CD14-positive monocyte (primary cell): ENCODE results near the gene ISG15. TPM values are rescaled to one million over a fixed set of nuclear protein-coding genes. Genes with fewer than 3 reads are reported as not detected.
A peak's percentile ranks its signal among the peaks of the same experiment; 100 is the strongest.

Source experiments
- DNase-seq, 3 donors: peaks; one replicate each; pipeline ENCODE4 v3.0.0-alpha.2; 2011 to 2022
- H2AFZ ChIP-seq: 2 replicates; pipeline ENCODE4 v1.6.0; 2012; ENCODE audit warnings: mild to moderate bottlenecking, low read depth, low read length, inconsistent platforms; ENCODE audit not compliant: insufficient read depth, poor library complexity, severe bottlenecking
- H3K27ac ChIP-seq, 2 donors: 1 replicate in 1 of 2; 2 replicates in 1 of 2; pipeline ENCODE4 v1.5.1; 2012 to 2013; ENCODE audit warnings: low read length in 2 of 2, control low read depth in 1 of 2, inconsistent platforms in 1 of 2, low read depth in 1 of 2, mild to moderate bottlenecking in 1 of 2
- H3K27me3 ChIP-seq, 2 donors: one replicate each; pipeline versions ENCODE4 v1.6.0 to v1.6.1; 2011 to 2013; ENCODE audit warnings: low read length in 2 of 2; ENCODE audit not compliant: control insufficient read depth in 2 of 2, insufficient read depth in 2 of 2
- H3K36me3 ChIP-seq, 2 donors: replicated peaks in 1 of 2; 1 replicate in 1 of 2; 2 replicates in 1 of 2; pipeline versions ENCODE4 v1.5.1 to v1.6.1; 2012 to 2013; ENCODE audit warnings: low read length in 2 of 2, control low read depth in 1 of 2, inconsistent platforms in 1 of 2, mild to moderate bottlenecking in 1 of 2; ENCODE audit not compliant: insufficient read depth in 2 of 2, control insufficient read depth in 1 of 2
- H3K4me1 ChIP-seq, 2 donors: 1 replicate in 1 of 2; 2 replicates in 1 of 2; pipeline versions ENCODE4 v1.5.1 to v1.6.1; 2012 to 2013; ENCODE audit warnings: low read length in 2 of 2, control low read depth in 1 of 2, inconsistent platforms in 1 of 2, mild to moderate bottlenecking in 1 of 2, moderate library complexity in 1 of 2; ENCODE audit not compliant: insufficient read depth in 2 of 2, control insufficient read depth in 1 of 2
- H3K4me2 ChIP-seq: replicated peaks from 2 replicates; pipeline ENCODE3; 2012; ENCODE audit warnings: low read length, moderate library complexity, mild to moderate bottlenecking; ENCODE audit not compliant: poor library complexity, severe bottlenecking; ENCODE audit errors: extremely low read depth
- H3K4me3 ChIP-seq, 3 experiments: fragments of 200-600 bp in 1 of 3; sonication (generic) in 1 of 3; replicated peaks in 1 of 3; 1 replicate in 2 of 3; 2 replicates in 1 of 3; pipeline ENCODE4 v1.5.1; 2011 to 2013; ENCODE audit warnings: low read length in 3 of 3, mild to moderate bottlenecking in 3 of 3, control low read depth in 2 of 3, low read depth in 2 of 3, inconsistent platforms in 1 of 3, moderate library complexity in 1 of 3
- H3K79me2 ChIP-seq: 2 replicates; pipeline ENCODE4 v1.6.0; 2012; ENCODE audit warnings: mild to moderate bottlenecking, control low read depth, inconsistent platforms, low read length, moderate library complexity; ENCODE audit not compliant: insufficient read depth
- H3K9ac ChIP-seq: 2 replicates; pipeline ENCODE4 v1.6.0; 2017; ENCODE audit warnings: low read length, mild to moderate bottlenecking; ENCODE audit not compliant: insufficient read depth, poor library complexity, severe bottlenecking
- H3K9me3 ChIP-seq, 2 donors: replicated peaks in 1 of 2; 1 replicate in 1 of 2; 2 replicates in 1 of 2; pipeline versions ENCODE4 v1.5.1 to v1.6.1; 2012 to 2013; ENCODE audit warnings: low read length in 2 of 2, control low read depth in 1 of 2; ENCODE audit not compliant: control insufficient read depth in 1 of 2, insufficient read depth in 1 of 2
- H4K20me1 ChIP-seq: 2 replicates; pipeline ENCODE4 v1.6.0; 2012; ENCODE audit warnings: mild to moderate bottlenecking, low read length, control low read depth, moderate library complexity; ENCODE audit not compliant: insufficient read depth
- H3K27ac Mint-ChIP-seq, 7 donors: one replicate each; pipeline ENCODE4 v1.8.0; 2020; ENCODE audit warnings: mild to moderate bottlenecking in 7 of 7, mixed read lengths in 7 of 7, moderate library complexity in 6 of 7, inconsistent platforms in 2 of 7
- H3K27me3 Mint-ChIP-seq, 3 donors: one replicate each; pipeline ENCODE4 v1.8.0; 2021 to 2022; ENCODE audit warnings: low read depth in 3 of 3, mild to moderate bottlenecking in 3 of 3, mixed read lengths in 3 of 3, moderate library complexity in 3 of 3, inconsistent platforms in 1 of 3
- H3K36me3 Mint-ChIP-seq, 2 donors: one replicate each; pipeline ENCODE4 v1.8.0; 2020; ENCODE audit warnings: mixed read lengths in 2 of 2, inconsistent platforms in 1 of 2, mild to moderate bottlenecking in 1 of 2
- H3K4me1 Mint-ChIP-seq: one replicate; pipeline ENCODE4 v1.8.0; 2020; ENCODE audit warnings: mild to moderate bottlenecking, mixed read lengths
- H3K4me3 Mint-ChIP-seq, 2 donors: one replicate each; pipeline ENCODE4 v1.8.0; 2020; ENCODE audit warnings: mild to moderate bottlenecking in 2 of 2, mixed read lengths in 2 of 2, moderate library complexity in 1 of 2
- H3K9me3 Mint-ChIP-seq, 7 donors: one replicate each; pipeline ENCODE4 v1.8.0; 2020 to 2022; ENCODE audit warnings: mixed read lengths in 7 of 7, mild to moderate bottlenecking in 6 of 7, moderate library complexity in 6 of 7, inconsistent platforms in 2 of 7
- CTCF ChIP-seq: fragments of 200-600 bp; IDR thresholded peaks from one replicate; pipeline ENCODE4 v1.8.0; 2022; ENCODE audit warnings: antibody characterized with exemption, mild to moderate bottlenecking
- WGBS: methylation state at CpG from one replicate; pipeline ENCODE4 v1.1.5; 2013; ENCODE audit warnings: missing lambda C conversion rate; ENCODE audit not compliant: insufficient coverage; 5-methylcytosine and 5-hydroxymethylcytosine counted together
- intact Hi-C, 2 donors: fragments of 100-400 bp; cut with micrococcal nuclease; formaldehyde crosslinking; loops; one replicate each; pipeline versions ENCODE4 v1.15.0 to v1.15.1; 2023
- polyA plus RNA-seq, 3 donors: library from polyadenylated mRNA; depleted of rRNA in 1 of 3; unstranded in 2 of 3; stranded (reverse) in 1 of 3; fragments of 300-500 nt in 2 of 3; fragments of >200 nt in 1 of 3; fragmentation: Illumina TruSeq in 2 of 3; gene quantifications; 1 replicate in 2 of 3; 2 replicates in 1 of 3; pipeline ENCODE4 v1.2.3, GENCODE V29; 2012 to 2021

ISG15 gene
- polyA plus RNA-seq, 3 donors = 128 to 241 (median 145) TPM

DNA sequence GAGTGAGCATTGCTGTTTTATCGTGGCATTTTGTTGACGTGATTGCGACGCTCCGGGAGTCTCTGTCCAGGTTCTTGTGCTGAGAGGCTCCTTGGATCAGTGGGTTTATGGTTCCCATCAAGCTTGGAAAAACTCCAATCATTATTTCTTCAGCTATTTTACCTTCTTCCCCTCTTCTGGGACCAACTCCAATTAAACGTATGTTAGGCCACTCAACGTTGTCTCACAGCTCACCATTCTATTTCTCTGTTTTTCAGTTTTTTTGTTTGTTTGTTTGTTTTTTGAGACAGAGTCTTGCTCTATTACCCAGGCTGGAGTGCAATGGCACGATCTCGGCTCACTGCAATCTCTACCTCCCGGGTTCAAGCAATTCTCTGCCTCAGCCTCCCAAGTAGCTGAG lies 21.4 kb upstream of the ISG15 start:
- H3K27ac ChIP-seq = no peak overlapping the region
- no peak for DNase-seq
- no peak overlapping the region for H3K4me3 ChIP-seq
- intact Hi-C loops = no loop called here
- H3K27me3 ChIP-seq = peaks cover 2 to 32% of the 10 kb centered on the region in 2 donors
- no peak for TF ChIP-seq CTCF
- Mint-ChIP-seq H3K4me1 (peaks cover 3% of the 10 kb centered on the region), H3K4me3 (peak overlapping the region in 1 of 2 donors; percentile 1), H3K27ac (no peak overlapping the region), H3K27me3 (peaks cover 51 to 78% (median 66%) of the 10 kb centered on the region in 3 donors), H3K36me3 (peaks cover 0 to 2% of the 10 kb centered on the region in 2 donors), H3K9me3 (peaks cover 14 to 39% (median 31%) of the 10 kb centered on the region in 7 donors)
- no peaks in the 10 kb centered on the region for H3K4me1 ChIP-seq
- 100% methylated on average over 1 of the region's 10 CpGs for WGBS
- H3K9ac ChIP-seq = no peak overlapping the region
- peaks cover 14 to 22% of the 10 kb centered on the region in 2 donors for H3K9me3 ChIP-seq
- no peak overlapping the region for H3K4me2 ChIP-seq
- no peak overlapping the region for H2AFZ ChIP-seq
- H3K36me3 ChIP-seq = no peaks in the 10 kb centered on the region
- no peaks in the 10 kb centered on the region for H4K20me1 ChIP-seq
- no peaks in the 10 kb centered on the region for H3K79me2 ChIP-seq

DNA sequence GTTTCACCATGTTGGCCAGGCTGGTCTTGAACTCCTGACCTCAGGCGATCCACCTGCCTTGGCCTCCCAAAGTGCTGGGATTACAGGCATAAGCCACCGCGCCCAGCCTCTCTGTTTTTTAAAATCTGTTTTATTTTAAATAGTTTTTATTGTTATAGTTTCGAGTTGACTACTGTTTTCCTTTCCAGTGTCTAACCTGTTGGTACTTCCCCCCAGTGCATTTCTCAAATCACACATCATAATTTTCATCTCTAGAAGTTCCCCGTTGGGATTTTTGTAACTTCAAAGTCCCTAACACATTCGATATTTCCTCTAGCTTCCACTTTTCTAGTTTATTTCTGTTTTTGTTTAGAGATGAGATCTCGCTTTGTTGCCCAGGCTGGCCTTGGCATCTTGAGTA lies 20.9 kb upstream of the ISG15 start:
- intact Hi-C loops = no loop called here
- Histone ChIP-seq H3K36me3 (no peaks in the 10 kb centered on the region), H4K20me1 (peaks cover 1% of the 10 kb centered on the region), H3K27me3 (peaks cover 6 to 37% of the 10 kb centered on the region in 2 donors), H3K4me3 (no peak overlapping the region), H3K27ac (no peak overlapping the region), H3K4me2 (no peak overlapping the region), H3K9ac (no peak overlapping the region), H3K79me2 (no peaks in the 10 kb centered on the region), H3K9me3 (peaks cover 18 to 22% of the 10 kb centered on the region in 2 donors), H3K4me1 (no peaks in the 10 kb centered on the region), H2AFZ (no peak overlapping the region)
- no peak for TF ChIP-seq CTCF
- DNase-seq = no peak
- Mint-ChIP-seq H3K27ac (no peak overlapping the region), H3K4me1 (peaks cover 4% of the 10 kb centered on the region), H3K36me3 (peaks cover 0 to 2% of the 10 kb centered on the region in 2 donors), H3K27me3 (peaks cover 54 to 81% (median 68%) of the 10 kb centered on the region in 3 donors), H3K4me3 (no peak overlapping the region), H3K9me3 (peaks cover 14 to 39% (median 32%) of the 10 kb centered on the region in 7 donors)
- no CpG with 5 or more reads among the region's 7 CpGs for WGBS
